Measurements from ENCODE around the gene ANKS1A. TPM values are rescaled to one million over a fixed set of nuclear protein-coding genes. Genes with fewer than 3 reads are reported as not detected.
A peak's percentile ranks its signal among the peaks of the same experiment; 100 is the strongest.
"Not testable (repeated sequence)": the region's sequence is repeated elsewhere in the genome, so short reads cannot be mapped to it uniquely, and the experiment has no call there.

The ANKS1A gene
- total RNA-seq, 1 donor from 2014 or later = 17.3 TPM

GRCh38 chr6:35085359-35086281 is 196.6 kb downstream of the ANKS1A start:
- DNase-seq = no peak

- no peak for DNase-seq
These were observed 197.2 kb downstream of the ANKS1A start for GRCh38 chr6:35086282-35086632.

GRCh38 chr6:35086636-35087360 is 197.7 kb downstream of the ANKS1A start:
- DNase-seq = no peak

GRCh38 chr6:35087361-35088280 is 198.6 kb downstream of the ANKS1A start:
- no peak for DNase-seq

GRCh38 chr6:35088281-35089215 is 199.5 kb downstream of the ANKS1A start:
- no peak for DNase-seq

GRCh38 chr6:35089216-35089934 is 200.3 kb downstream of the ANKS1A start:
- no peak for DNase-seq

- DNase-seq = peak; percentile 40
These were observed 201.0 kb downstream of the ANKS1A start for GRCh38 chr6:35089935-35090505.

GRCh38 chr6:35090734-35091133 is 201.7 kb downstream of the ANKS1A start:
- no peak for DNase-seq

- DNase-seq = peak; percentile 41
These were observed 202.5 kb downstream of the ANKS1A start for GRCh38 chr6:35091346-35092083.

GRCh38 chr6:35092362-35093117 is 203.5 kb downstream of the ANKS1A start:
- no peak for DNase-seq

GRCh38 chr6:35093118-35093445 is 204.0 kb downstream of the ANKS1A start:
- DNase-seq = peak; percentile 72

- DNase-seq = no peak
These were observed 204.7 kb downstream of the ANKS1A start for GRCh38 chr6:35093783-35094182.

GRCh38 chr6:35094183-35094582 is 205.1 kb downstream of the ANKS1A start:
- DNase-seq = no peak

- DNase-seq = no peak
These were observed 207.2 kb downstream of the ANKS1A start for GRCh38 chr6:35096129-35096862.

GRCh38 chr6:35099116-35099515 is 210.1 kb downstream of the ANKS1A start:
- DNase-seq = no peak

GRCh38 chr6:35105078-35105477 is 216.0 kb downstream of the ANKS1A start:
- DNase-seq = no peak

GRCh38 chr6:35106061-35106460 is 217.0 kb downstream of the ANKS1A start:
- not testable (repeated sequence) for DNase-seq

GRCh38 chr6:35107208-35107607 is 218.2 kb downstream of the ANKS1A start:
- not testable (repeated sequence) for DNase-seq
